A549 treated with AZD9567 at 1 μM for 4 hours (cell line): ENCODE data around the gene CST2. TPM values are rescaled to one million over a fixed set of nuclear protein-coding genes. Genes with fewer than 3 reads are reported as not detected.

Experiments used
- total RNA-seq: library from RNA; stranded (reverse); fragments of 200-300 nt; extraction: Qiagen RNA extraction; gene quantifications from 5 replicates; pipeline ENCODE4 v1.2.3, GENCODE V29; 2022; ENCODE audit not compliant: insufficient read depth

Gene CST2, protein sequence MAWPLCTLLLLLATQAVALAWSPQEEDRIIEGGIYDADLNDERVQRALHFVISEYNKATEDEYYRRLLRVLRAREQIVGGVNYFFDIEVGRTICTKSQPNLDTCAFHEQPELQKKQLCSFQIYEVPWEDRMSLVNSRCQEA
- total RNA-seq: 0.55 to 0.87 TPM (median 0.74 TPM) in 4 of 5 replicates, not detected in the other

DNA sequence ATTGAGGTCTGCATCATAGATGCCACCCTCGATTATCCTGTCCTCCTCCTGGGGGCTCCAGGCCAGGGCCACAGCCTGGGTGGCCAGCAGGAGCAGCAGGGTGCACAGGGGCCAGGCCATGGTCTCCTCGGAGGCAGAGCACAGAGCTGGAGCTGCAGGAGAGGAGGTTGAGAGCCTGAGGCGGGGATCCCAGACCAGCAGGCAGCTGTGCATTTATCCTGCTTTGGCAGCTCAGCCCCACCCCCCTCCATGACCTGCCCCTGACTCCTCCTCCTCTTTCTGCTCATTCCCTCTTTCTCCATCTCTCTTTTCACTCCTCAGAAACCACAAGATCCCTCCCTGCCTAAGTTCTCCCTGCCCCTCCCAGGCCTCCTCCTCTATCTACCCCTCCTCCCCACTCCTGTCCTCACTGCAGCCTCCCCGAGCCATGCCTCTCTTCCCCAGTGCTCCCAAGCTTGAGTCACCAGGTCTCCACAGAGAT is at the start of gene CST2:
Gene CST2 (minus strand): TSS at position 189 of the 481 bp plus-strand sequence. CDS start 69 bp downstream, at position 120.

Other genes starting within 250 kb of the CST2 start
- gene CST9, start 220.8 kb downstream of the CST2 start, total RNA-seq: not detected in 5 replicates
- 219 to 405 TPM (median 397 TPM) in 5 replicates for gene CST3, start 188.8 kb downstream of the CST2 start, total RNA-seq
- not detected in 5 replicates for gene CST4, start 137.7 kb downstream of the CST2 start, total RNA-seq
- 0.68 to 1.3 TPM (median 0.89 TPM) in 4 of 5 replicates, not detected in the other for gene CST1, start 75.8 kb downstream of the CST2 start, total RNA-seq
- not detected in 5 replicates for gene CST5, start 53.0 kb upstream of the CST2 start, total RNA-seq
- gene GGTLC1, start 162.1 kb upstream of the CST2 start, total RNA-seq: not detected in 5 replicates